EL (cell line): ENCODE data around the gene ERBB4.
"Not testable (repeated sequence)": the region's sequence is repeated elsewhere in the genome, so short reads cannot be mapped to it uniquely, and the experiment has no call there.

ENCODE experiments used
- DNase-seq: peaks from one replicate; pipeline ENCODE4 v3.0.0-alpha.2; 2016

Gene ERBB4

GRCh38 chr2:212037062-212037461 is 501.5 kb downstream of the ERBB4 start:
- no peak for DNase-seq

GRCh38 chr2:212034841-212035585 is 503.6 kb downstream of the ERBB4 start:
- no peak for DNase-seq

GRCh38 chr2:212033888-212034287 is 504.7 kb downstream of the ERBB4 start:
- DNase-seq, result no peak

GRCh38 chr2:212032536-212033219 is 505.9 kb downstream of the ERBB4 start:
- peak; percentile 47 for DNase-seq

- DNase-seq, result peak; percentile 80
Observed at GRCh38 chr2:212032032-212032431, 506.6 kb downstream of the ERBB4 start.

GRCh38 chr2:212030709-212031108 is 507.9 kb downstream of the ERBB4 start:
- DNase-seq, result no peak

GRCh38 chr2:212028798-212029394 is 509.7 kb downstream of the ERBB4 start:
- DNase-seq, result no peak

GRCh38 chr2:212027681-212028628 is 510.6 kb downstream of the ERBB4 start:
- peak; percentile 37 for DNase-seq

- DNase-seq, result no peak
Observed at GRCh38 chr2:212024040-212024439, 514.6 kb downstream of the ERBB4 start.

GRCh38 chr2:212022966-212023365 is 515.6 kb downstream of the ERBB4 start:
- DNase-seq, result no peak

- peak; percentile 82 for DNase-seq
Observed at GRCh38 chr2:212021947-212022346, 516.7 kb downstream of the ERBB4 start.

GRCh38 chr2:212015588-212015987 is 523.0 kb downstream of the ERBB4 start:
- DNase-seq, result no peak

- peak; percentile 11 for DNase-seq
Observed at GRCh38 chr2:212013626-212014025, 525.0 kb downstream of the ERBB4 start.

- not testable (repeated sequence) for DNase-seq
Observed at GRCh38 chr2:212010305-212010704, 528.3 kb downstream of the ERBB4 start.

- DNase-seq, result no peak
Observed at GRCh38 chr2:212007972-212008371, 530.6 kb downstream of the ERBB4 start.

- peak; percentile 36 for DNase-seq
Observed at GRCh38 chr2:212005085-212005671, 533.4 kb downstream of the ERBB4 start.

GRCh38 chr2:212001325-212001724 is 537.3 kb downstream of the ERBB4 start:
- DNase-seq, result no peak

- DNase-seq, result no peak
Observed at GRCh38 chr2:211996857-211997256, 541.7 kb downstream of the ERBB4 start.

- no peak for DNase-seq
Observed at GRCh38 chr2:211994806-211995205, 543.8 kb downstream of the ERBB4 start.

- DNase-seq, result no peak
Observed at GRCh38 chr2:211990335-211990734, 548.3 kb downstream of the ERBB4 start.

GRCh38 chr2:211986313-211986712 is 552.3 kb downstream of the ERBB4 start:
- no peak for DNase-seq

- DNase-seq, result no peak
Observed at GRCh38 chr2:211985393-211985792, 553.2 kb downstream of the ERBB4 start.
